HL-60 (cell line): ENCODE measurements around the gene DHRSX.

Experiments used
- DNase-seq, 2 experiments: peaks; one replicate each; pipeline ENCODE4 v3.0.0-alpha.2; 2010 to 2020; ENCODE audit warnings: low read depth in 1 of 2, low spot score in 1 of 2
- H3K27ac ChIP-seq: fragments of 250-450 bp; sonication (Bioruptor Pico); replicated peaks from 2 replicates; pipeline ENCODE4 v1.5.1; 2020; ENCODE audit warnings: mild to moderate bottlenecking, moderate library complexity
- H3K27me3 ChIP-seq: fragments of 250-450 bp; sonication (Bioruptor Pico); 2 replicates; pipeline ENCODE4 v1.5.1; 2021; ENCODE audit warnings: mild to moderate bottlenecking, moderate library complexity; ENCODE audit not compliant: insufficient read depth, poor library complexity, severe bottlenecking
- H3K4me3 ChIP-seq: replicated peaks from 2 replicates; pipeline ENCODE4 v1.5.1; 2011; ENCODE audit warnings: mild to moderate bottlenecking, control low read depth, low read length; ENCODE audit not compliant: insufficient read depth
- GABPA ChIP-seq: IDR thresholded peaks from 2 replicates; pipeline ENCODE4 v1.6.1; 2012; ENCODE audit warnings: low read depth
- POLR2AphosphoS5 ChIP-seq: IDR thresholded peaks from 2 replicates; pipeline ENCODE4 v1.6.1; 2012; ENCODE audit warnings: low read depth
- SPI1 ChIP-seq: IDR thresholded peaks from 2 replicates; pipeline ENCODE4 v1.6.1; 2012; ENCODE audit warnings: low read depth, mild to moderate bottlenecking, borderline replicate concordance
- TF ChIP-seq, protein P1 (sequence below): IDR thresholded peaks from 2 replicates; pipeline ENCODE4 v1.6.1; 2012; ENCODE audit warnings: low read depth; ENCODE audit not compliant: insufficient replicate concordance
- TF ChIP-seq, protein P2 (sequence below): IDR thresholded peaks from one replicate; pipeline ENCODE4 v1.5.1; 2011; ENCODE audit warnings: low read length, control low read depth, inconsistent platforms; ENCODE audit not compliant: insufficient read depth

The DHRSX gene

DNA sequence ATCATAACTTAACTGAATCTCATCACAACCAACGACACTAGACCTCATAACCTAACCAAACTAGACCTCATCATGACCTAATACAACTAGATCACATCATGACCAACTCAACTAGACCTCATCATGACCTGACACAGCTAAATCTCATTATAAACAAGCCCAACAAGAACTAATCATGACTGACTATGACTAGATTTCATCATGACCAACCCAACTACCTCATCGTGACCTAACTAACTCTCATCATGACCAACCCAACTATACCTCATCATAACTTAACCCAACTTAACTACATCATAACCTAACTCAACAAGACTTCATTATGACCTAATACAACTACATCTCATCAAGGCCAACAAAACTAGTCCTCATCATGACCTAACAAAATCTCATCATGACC is 86.8 kb downstream of the DHRSX start:
- no peak for DNase-seq
- no peak for TF ChIP-seq POLR2AphosphoS5
- TF ChIP-seq SPI1 = no peak
- TF ChIP-seq, protein P1, sequence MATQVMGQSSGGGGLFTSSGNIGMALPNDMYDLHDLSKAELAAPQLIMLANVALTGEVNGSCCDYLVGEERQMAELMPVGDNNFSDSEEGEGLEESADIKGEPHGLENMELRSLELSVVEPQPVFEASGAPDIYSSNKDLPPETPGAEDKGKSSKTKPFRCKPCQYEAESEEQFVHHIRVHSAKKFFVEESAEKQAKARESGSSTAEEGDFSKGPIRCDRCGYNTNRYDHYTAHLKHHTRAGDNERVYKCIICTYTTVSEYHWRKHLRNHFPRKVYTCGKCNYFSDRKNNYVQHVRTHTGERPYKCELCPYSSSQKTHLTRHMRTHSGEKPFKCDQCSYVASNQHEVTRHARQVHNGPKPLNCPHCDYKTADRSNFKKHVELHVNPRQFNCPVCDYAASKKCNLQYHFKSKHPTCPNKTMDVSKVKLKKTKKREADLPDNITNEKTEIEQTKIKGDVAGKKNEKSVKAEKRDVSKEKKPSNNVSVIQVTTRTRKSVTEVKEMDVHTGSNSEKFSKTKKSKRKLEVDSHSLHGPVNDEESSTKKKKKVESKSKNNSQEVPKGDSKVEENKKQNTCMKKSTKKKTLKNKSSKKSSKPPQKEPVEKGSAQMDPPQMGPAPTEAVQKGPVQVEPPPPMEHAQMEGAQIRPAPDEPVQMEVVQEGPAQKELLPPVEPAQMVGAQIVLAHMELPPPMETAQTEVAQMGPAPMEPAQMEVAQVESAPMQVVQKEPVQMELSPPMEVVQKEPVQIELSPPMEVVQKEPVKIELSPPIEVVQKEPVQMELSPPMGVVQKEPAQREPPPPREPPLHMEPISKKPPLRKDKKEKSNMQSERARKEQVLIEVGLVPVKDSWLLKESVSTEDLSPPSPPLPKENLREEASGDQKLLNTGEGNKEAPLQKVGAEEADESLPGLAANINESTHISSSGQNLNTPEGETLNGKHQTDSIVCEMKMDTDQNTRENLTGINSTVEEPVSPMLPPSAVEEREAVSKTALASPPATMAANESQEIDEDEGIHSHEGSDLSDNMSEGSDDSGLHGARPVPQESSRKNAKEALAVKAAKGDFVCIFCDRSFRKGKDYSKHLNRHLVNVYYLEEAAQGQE = no peak
- TF ChIP-seq, protein P2, sequence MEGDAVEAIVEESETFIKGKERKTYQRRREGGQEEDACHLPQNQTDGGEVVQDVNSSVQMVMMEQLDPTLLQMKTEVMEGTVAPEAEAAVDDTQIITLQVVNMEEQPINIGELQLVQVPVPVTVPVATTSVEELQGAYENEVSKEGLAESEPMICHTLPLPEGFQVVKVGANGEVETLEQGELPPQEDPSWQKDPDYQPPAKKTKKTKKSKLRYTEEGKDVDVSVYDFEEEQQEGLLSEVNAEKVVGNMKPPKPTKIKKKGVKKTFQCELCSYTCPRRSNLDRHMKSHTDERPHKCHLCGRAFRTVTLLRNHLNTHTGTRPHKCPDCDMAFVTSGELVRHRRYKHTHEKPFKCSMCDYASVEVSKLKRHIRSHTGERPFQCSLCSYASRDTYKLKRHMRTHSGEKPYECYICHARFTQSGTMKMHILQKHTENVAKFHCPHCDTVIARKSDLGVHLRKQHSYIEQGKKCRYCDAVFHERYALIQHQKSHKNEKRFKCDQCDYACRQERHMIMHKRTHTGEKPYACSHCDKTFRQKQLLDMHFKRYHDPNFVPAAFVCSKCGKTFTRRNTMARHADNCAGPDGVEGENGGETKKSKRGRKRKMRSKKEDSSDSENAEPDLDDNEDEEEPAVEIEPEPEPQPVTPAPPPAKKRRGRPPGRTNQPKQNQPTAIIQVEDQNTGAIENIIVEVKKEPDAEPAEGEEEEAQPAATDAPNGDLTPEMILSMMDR = no peak
- no peak for TF ChIP-seq GABPA
- Histone ChIP-seq H3K27me3 (no peaks in the 10 kb centered on the region), H3K4me3 (no peak overlapping the region), H3K27ac (no peak overlapping the region)

DNA sequence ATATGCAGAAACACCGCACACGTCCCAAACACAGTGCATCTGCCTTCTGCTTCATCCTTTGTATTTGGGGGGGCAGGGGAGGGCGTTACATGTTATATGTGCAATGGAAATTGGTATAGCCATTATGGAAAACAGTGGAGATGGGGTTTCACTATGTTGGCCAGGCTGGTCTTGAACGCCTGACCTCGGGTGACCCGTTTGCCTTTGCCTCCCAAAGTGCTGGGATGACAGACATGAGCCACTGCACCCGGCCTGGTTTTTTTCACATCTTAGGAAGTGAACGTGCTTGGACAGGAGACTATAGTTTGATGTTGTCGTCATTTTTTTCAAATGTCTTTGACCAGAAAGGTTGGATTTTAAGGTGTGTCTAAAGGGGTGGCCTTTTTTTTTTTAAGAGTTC is 88.6 kb downstream of the DHRSX start:
- Histone ChIP-seq H3K27me3 (no peaks in the 10 kb centered on the region), H3K27ac (no peak overlapping the region), H3K4me3 (no peak overlapping the region)
- DNase-seq = no peak
- TF ChIP-seq GABPA = no peak
- no peak for TF ChIP-seq POLR2AphosphoS5
- TF ChIP-seq, protein P1 = no peak
- TF ChIP-seq SPI1 = no peak
- TF ChIP-seq, protein P2 = no peak

DNA sequence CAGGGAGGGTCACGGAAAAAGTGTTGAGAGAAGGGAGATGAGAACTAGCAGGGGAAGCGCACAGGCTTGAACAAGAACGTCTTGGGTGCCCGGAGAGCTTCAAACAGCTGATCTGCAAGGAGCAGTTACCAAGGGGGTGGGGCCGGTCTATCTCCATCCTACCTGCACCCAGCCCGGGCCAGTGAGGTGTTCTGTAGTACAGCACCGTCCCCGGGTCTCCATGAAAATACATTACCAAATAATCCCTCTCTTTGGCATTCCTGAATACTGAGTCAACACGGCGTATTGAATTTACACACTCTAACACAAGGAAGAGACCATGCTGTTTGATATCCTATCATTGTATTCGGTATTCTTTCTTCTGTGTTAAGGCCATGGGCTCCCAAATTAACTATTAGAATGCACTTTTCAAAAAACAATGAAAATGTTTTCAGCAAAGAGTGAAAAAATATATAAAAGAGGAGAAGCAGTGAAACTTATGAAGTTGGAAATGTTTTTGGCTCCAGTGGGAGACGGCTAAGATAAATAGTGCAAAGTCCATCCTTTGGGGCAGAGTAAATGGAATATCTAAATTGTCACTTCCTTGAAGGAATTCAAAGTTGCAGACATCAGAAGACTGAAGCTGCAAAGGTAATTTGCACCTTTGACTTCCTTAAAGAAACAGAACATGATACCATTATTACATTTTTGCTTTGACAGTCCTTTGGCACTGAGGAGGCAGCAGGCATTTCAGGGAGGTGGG is 90.3 kb downstream of the DHRSX start:
- no peak overlapping the region for H3K27ac ChIP-seq
- H3K27me3 ChIP-seq = no peaks in the 10 kb centered on the region
- no peak overlapping the region for H3K4me3 ChIP-seq
- DNase-seq = no peak
- TF ChIP-seq GABPA (no peak), POLR2AphosphoS5 (no peak), SPI1 (no peak)
- TF ChIP-seq, protein P1 = no peak
- TF ChIP-seq, protein P2 = no peak
